Panc1 (cell line): ENCODE data around the gene ZNF518B.

Experiments
- SIN3A ChIP-seq: IDR thresholded peaks from 2 replicates; pipeline ENCODE4 v1.6.1; 2012; ENCODE audit warnings: low read depth, mild to moderate bottlenecking, low read length, moderate library complexity, borderline replicate concordance; ENCODE audit not compliant: insufficient read depth
- TCF7L2 ChIP-seq: IDR thresholded peaks from 2 replicates; pipeline ENCODE4 v1.6.1; 2011; ENCODE audit warnings: mild to moderate bottlenecking, low read depth, low read length, inconsistent platforms
- TF ChIP-seq, protein P1 (sequence below): fragments of 450-650 bp; IDR thresholded peaks from 2 replicates; pipeline ENCODE4 v1.5.1; 2017; ENCODE audit warnings: mild to moderate bottlenecking
- TF ChIP-seq, protein P2 (sequence below), 2 experiments: IDR thresholded peaks; 2 replicates each; pipeline ENCODE4 v1.6.1; 2011 to 2012; ENCODE audit warnings: low read depth in 2 of 2, control low read depth in 1 of 2, low read length in 1 of 2, mild to moderate bottlenecking in 1 of 2, moderate library complexity in 1 of 2; ENCODE audit not compliant: insufficient read depth in 1 of 2

DNA sequence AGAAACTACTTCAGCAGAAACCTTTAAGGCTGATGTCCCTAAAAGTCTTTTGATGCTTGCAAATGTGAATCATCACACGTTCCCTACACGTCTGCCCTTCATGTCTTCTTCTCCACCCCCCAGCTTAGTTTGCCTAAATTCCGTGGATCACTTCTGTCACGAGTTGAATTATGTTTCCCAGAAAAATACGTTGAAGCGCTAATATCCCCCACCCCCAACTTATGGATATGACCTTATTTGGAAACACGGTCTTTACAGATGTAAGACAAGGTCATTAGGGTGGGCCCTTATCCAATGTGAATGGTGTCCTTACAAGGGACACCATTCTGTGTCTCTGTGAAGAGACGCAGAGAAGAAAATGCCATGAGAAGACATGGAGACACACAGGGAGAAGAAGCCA lies 2.1 kb upstream of the ZNF518B start:
- TF ChIP-seq, protein P1, sequence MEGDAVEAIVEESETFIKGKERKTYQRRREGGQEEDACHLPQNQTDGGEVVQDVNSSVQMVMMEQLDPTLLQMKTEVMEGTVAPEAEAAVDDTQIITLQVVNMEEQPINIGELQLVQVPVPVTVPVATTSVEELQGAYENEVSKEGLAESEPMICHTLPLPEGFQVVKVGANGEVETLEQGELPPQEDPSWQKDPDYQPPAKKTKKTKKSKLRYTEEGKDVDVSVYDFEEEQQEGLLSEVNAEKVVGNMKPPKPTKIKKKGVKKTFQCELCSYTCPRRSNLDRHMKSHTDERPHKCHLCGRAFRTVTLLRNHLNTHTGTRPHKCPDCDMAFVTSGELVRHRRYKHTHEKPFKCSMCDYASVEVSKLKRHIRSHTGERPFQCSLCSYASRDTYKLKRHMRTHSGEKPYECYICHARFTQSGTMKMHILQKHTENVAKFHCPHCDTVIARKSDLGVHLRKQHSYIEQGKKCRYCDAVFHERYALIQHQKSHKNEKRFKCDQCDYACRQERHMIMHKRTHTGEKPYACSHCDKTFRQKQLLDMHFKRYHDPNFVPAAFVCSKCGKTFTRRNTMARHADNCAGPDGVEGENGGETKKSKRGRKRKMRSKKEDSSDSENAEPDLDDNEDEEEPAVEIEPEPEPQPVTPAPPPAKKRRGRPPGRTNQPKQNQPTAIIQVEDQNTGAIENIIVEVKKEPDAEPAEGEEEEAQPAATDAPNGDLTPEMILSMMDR = no peak
- TF ChIP-seq, protein P2, sequence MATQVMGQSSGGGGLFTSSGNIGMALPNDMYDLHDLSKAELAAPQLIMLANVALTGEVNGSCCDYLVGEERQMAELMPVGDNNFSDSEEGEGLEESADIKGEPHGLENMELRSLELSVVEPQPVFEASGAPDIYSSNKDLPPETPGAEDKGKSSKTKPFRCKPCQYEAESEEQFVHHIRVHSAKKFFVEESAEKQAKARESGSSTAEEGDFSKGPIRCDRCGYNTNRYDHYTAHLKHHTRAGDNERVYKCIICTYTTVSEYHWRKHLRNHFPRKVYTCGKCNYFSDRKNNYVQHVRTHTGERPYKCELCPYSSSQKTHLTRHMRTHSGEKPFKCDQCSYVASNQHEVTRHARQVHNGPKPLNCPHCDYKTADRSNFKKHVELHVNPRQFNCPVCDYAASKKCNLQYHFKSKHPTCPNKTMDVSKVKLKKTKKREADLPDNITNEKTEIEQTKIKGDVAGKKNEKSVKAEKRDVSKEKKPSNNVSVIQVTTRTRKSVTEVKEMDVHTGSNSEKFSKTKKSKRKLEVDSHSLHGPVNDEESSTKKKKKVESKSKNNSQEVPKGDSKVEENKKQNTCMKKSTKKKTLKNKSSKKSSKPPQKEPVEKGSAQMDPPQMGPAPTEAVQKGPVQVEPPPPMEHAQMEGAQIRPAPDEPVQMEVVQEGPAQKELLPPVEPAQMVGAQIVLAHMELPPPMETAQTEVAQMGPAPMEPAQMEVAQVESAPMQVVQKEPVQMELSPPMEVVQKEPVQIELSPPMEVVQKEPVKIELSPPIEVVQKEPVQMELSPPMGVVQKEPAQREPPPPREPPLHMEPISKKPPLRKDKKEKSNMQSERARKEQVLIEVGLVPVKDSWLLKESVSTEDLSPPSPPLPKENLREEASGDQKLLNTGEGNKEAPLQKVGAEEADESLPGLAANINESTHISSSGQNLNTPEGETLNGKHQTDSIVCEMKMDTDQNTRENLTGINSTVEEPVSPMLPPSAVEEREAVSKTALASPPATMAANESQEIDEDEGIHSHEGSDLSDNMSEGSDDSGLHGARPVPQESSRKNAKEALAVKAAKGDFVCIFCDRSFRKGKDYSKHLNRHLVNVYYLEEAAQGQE (IDR thresholded peaks at IDR 0.05; ENCODE audit: insufficient read depth in 1 of 2, low read depth in 2 of 2, low read length in 1 of 2) = no peak
- TF ChIP-seq SIN3A (no peak), TCF7L2 (no peak)
